Neural cell (in vitro differentiated cells): Measurements from ENCODE around the gene ELFN1. TPM values are rescaled to one million over a fixed set of nuclear protein-coding genes. Genes with fewer than 3 reads are reported as not detected.

Experiments used
- H2AFZ ChIP-seq: fragments of 200-600, 300-800 bp; sonication (generic), shearing (Covaris generic); 2 replicates; pipeline ENCODE4 v1.6.0; 2014; ENCODE audit warnings: low read depth, mild to moderate bottlenecking, antibody characterized with exemption, low read length, moderate library complexity
- H3F3A ChIP-seq: fragments of 200-600 bp; shearing (Covaris generic); 2 replicates; pipeline ENCODE4 v1.6.1; 2016; ENCODE audit warnings: mild to moderate bottlenecking, moderate library complexity, mixed read lengths, antibody characterized with exemption, low read length; ENCODE audit not compliant: insufficient read depth, poor library complexity, severe bottlenecking
- H3K27ac ChIP-seq: fragments of 200-600, 300-800 bp; sonication (generic), shearing (Covaris generic); 2 replicates; pipeline ENCODE4 v1.5.1; 2014; ENCODE audit warnings: mild to moderate bottlenecking, low read length, moderate library complexity
- H3K27me3 ChIP-seq: fragments of 300-800, 200-600 bp; sonication (generic), shearing (Covaris generic); 2 replicates; pipeline ENCODE4 v1.6.0; 2014; ENCODE audit warnings: mild to moderate bottlenecking, low read depth, low read length, moderate library complexity; ENCODE audit not compliant: insufficient read depth
- H3K36me3 ChIP-seq: fragments of 300-800, 200-600 bp; sonication (generic), shearing (Covaris generic); 2 replicates; pipeline ENCODE4 v1.5.1; 2014; ENCODE audit warnings: mild to moderate bottlenecking, antibody characterized with exemption, low read length, moderate library complexity; ENCODE audit not compliant: insufficient read depth
- H3K4me2 ChIP-seq: fragments of 300-800, 200-600 bp; sonication (generic), shearing (Covaris generic); 2 replicates; pipeline ENCODE4 v1.6.0; 2014; ENCODE audit warnings: mild to moderate bottlenecking, low read length
- H3K4me3 ChIP-seq: fragments of 300-800, 200-600 bp; sonication (generic), shearing (Covaris generic); 2 replicates; pipeline ENCODE4 v1.5.1; 2014; ENCODE audit warnings: mild to moderate bottlenecking, low read length, moderate library complexity
- H3K79me2 ChIP-seq: fragments of 200-600 bp; shearing (Covaris generic); replicated peaks from 2 replicates; pipeline ENCODE4 v1.6.0; 2014; ENCODE audit warnings: mild to moderate bottlenecking, low read length, moderate library complexity; ENCODE audit not compliant: insufficient read depth
- H3K9ac ChIP-seq: fragments of 300-800, 200-600 bp; sonication (generic), shearing (Covaris generic); 2 replicates; pipeline ENCODE4 v1.6.1; 2016; ENCODE audit warnings: mild to moderate bottlenecking, low read length, mixed read lengths
- H3K9me2 ChIP-seq: fragments of 200-600 bp; shearing (Covaris generic); 2 replicates; pipeline ENCODE4 v1.6.1; 2016; ENCODE audit warnings: mild to moderate bottlenecking, low read length, mixed read lengths; ENCODE audit not compliant: insufficient read depth
- H3K9me3 ChIP-seq: fragments of 200-600, 300-800 bp; sonication (generic), shearing (Covaris generic); 2 replicates; pipeline ENCODE4 v1.6.1; 2016; ENCODE audit warnings: mild to moderate bottlenecking, mixed run types, low read length, moderate library complexity, mixed read lengths
- H4K20me1 ChIP-seq: fragments of 200-600 bp; shearing (Covaris generic); 2 replicates; pipeline ENCODE4 v1.6.1; 2016; ENCODE audit warnings: mild to moderate bottlenecking, mixed run types; ENCODE audit not compliant: insufficient read depth
- EP300 ChIP-seq: fragments of 450-650 bp; conservative IDR thresholded peaks from 2 replicates; pipeline ENCODE4 v1.6.1; 2014; ENCODE audit warnings: antibody characterized with exemption, mild to moderate bottlenecking, moderate library complexity; ENCODE audit not compliant: poor library complexity, severe bottlenecking
- EZH2 ChIP-seq: fragments of 200-600, 300-800 bp; shearing (Covaris generic), sonication (generic); IDR thresholded peaks from 2 replicates; pipeline ENCODE4 v1.6.1; 2014; ENCODE audit warnings: antibody characterized with exemption, low read length, borderline replicate concordance, mild to moderate bottlenecking; ENCODE audit not compliant: insufficient read depth, poor library complexity, severe bottlenecking
- MXI1 ChIP-seq: fragments of 450-650 bp; conservative IDR thresholded peaks from 2 replicates; pipeline ENCODE4 v1.6.1; 2014; ENCODE audit warnings: antibody characterized with exemption, mild to moderate bottlenecking; ENCODE audit not compliant: poor library complexity, severe bottlenecking
- POLR2AphosphoS5 ChIP-seq: IDR thresholded peaks from 2 replicates; pipeline ENCODE4 v1.6.1; 2012
- RAD21 ChIP-seq: fragments of 450-650 bp; conservative IDR thresholded peaks from 2 replicates; pipeline ENCODE4 v1.6.1; 2014; ENCODE audit warnings: antibody characterized with exemption, mild to moderate bottlenecking, moderate library complexity
- SMC3 ChIP-seq: fragments of 450-650 bp; conservative IDR thresholded peaks from 2 replicates; pipeline ENCODE4 v1.6.1; 2014; ENCODE audit warnings: antibody characterized with exemption, mild to moderate bottlenecking, moderate library complexity; ENCODE audit not compliant: poor library complexity
- TAF1 ChIP-seq: IDR thresholded peaks from 2 replicates; pipeline ENCODE4 v1.6.1; 2012; ENCODE audit warnings: low read depth
- polyA plus RNA-seq: library from polyadenylated mRNA; depleted of rRNA; stranded (reverse); fragments of >200 nt; gene quantifications from 2 replicates; pipeline ENCODE4 v1.2.3, GENCODE V29; 2014
- TF ChIP-seq, protein P1 (sequence below): IDR thresholded peaks from 2 replicates; pipeline ENCODE4 v1.6.1; 2012; ENCODE audit warnings: borderline replicate concordance
- TF ChIP-seq, protein P2 (sequence below): fragments of 450-650 bp; IDR thresholded peaks from 2 replicates; pipeline ENCODE4 v1.5.1; 2014; ENCODE audit warnings: antibody characterized with exemption, mild to moderate bottlenecking, moderate library complexity; ENCODE audit not compliant: poor library complexity, severe bottlenecking

Gene ELFN1
- polyA plus RNA-seq, 1 donor from 2014 or later, result 11.8 TPM

DNA sequence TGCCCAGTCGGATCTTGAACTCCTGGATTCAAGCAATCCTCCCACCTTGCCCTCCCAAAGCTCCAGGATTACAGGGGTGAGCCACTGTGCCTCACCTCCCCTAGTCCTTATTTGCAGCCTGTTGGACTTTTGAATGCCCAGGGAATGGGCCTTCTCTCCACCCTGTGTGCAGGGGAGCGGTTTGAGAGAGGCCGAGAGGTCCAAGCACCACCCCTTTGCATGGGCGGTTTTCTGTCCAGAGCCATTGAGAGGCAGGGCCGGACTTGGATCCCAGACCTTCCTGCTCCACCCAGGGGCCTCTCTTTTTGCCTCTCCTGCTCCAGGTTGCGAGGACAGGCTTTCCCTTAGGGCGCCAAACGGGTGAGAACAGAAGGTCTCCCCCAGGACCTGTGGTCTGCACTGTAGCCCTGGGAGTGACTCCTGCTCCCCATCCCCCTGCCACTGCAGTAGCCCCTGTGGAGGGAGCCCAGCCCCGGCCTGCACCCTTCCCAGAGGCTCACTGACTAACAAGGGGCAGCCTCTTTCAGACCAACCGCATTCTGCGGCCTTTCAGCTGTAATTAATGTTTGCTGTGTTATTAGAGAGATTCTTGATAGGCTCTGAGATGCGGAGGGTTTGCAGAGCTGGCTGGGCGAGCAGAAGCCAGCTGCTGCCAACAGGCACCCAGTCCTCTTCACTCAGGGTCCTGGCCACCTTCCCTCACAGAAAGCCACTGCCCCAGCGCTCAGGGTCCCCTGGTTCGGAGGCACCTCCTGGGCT lies 57.9 kb downstream of the ELFN1 start:
- Histone ChIP-seq H3K4me3 (no peak overlapping the region), H2AFZ (no peak overlapping the region), H3K9me2 (no peaks in the 10 kb centered on the region), H3K9ac (no peak overlapping the region), H3K27me3 (no peaks in the 10 kb centered on the region), H3F3A (no peaks in the 10 kb centered on the region), H3K27ac (no peak overlapping the region), H3K79me2 (no peaks in the 10 kb centered on the region), H4K20me1 (no peaks in the 10 kb centered on the region), H3K9me3 (no peaks in the 10 kb centered on the region), H3K4me2 (no peak overlapping the region), H3K36me3 (peaks cover 8% of the 10 kb centered on the region)
- TF ChIP-seq EP300, result no peak
- TF ChIP-seq EZH2, result no peak
- TF ChIP-seq, protein P1, sequence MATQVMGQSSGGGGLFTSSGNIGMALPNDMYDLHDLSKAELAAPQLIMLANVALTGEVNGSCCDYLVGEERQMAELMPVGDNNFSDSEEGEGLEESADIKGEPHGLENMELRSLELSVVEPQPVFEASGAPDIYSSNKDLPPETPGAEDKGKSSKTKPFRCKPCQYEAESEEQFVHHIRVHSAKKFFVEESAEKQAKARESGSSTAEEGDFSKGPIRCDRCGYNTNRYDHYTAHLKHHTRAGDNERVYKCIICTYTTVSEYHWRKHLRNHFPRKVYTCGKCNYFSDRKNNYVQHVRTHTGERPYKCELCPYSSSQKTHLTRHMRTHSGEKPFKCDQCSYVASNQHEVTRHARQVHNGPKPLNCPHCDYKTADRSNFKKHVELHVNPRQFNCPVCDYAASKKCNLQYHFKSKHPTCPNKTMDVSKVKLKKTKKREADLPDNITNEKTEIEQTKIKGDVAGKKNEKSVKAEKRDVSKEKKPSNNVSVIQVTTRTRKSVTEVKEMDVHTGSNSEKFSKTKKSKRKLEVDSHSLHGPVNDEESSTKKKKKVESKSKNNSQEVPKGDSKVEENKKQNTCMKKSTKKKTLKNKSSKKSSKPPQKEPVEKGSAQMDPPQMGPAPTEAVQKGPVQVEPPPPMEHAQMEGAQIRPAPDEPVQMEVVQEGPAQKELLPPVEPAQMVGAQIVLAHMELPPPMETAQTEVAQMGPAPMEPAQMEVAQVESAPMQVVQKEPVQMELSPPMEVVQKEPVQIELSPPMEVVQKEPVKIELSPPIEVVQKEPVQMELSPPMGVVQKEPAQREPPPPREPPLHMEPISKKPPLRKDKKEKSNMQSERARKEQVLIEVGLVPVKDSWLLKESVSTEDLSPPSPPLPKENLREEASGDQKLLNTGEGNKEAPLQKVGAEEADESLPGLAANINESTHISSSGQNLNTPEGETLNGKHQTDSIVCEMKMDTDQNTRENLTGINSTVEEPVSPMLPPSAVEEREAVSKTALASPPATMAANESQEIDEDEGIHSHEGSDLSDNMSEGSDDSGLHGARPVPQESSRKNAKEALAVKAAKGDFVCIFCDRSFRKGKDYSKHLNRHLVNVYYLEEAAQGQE, result no peak
- no peak for TF ChIP-seq RAD21
- no peak for TF ChIP-seq POLR2AphosphoS5
- no peak for TF ChIP-seq MXI1
- TF ChIP-seq, protein P2, sequence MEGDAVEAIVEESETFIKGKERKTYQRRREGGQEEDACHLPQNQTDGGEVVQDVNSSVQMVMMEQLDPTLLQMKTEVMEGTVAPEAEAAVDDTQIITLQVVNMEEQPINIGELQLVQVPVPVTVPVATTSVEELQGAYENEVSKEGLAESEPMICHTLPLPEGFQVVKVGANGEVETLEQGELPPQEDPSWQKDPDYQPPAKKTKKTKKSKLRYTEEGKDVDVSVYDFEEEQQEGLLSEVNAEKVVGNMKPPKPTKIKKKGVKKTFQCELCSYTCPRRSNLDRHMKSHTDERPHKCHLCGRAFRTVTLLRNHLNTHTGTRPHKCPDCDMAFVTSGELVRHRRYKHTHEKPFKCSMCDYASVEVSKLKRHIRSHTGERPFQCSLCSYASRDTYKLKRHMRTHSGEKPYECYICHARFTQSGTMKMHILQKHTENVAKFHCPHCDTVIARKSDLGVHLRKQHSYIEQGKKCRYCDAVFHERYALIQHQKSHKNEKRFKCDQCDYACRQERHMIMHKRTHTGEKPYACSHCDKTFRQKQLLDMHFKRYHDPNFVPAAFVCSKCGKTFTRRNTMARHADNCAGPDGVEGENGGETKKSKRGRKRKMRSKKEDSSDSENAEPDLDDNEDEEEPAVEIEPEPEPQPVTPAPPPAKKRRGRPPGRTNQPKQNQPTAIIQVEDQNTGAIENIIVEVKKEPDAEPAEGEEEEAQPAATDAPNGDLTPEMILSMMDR, result no peak
- TF ChIP-seq TAF1, result no peak
- no peak for TF ChIP-seq SMC3

DNA sequence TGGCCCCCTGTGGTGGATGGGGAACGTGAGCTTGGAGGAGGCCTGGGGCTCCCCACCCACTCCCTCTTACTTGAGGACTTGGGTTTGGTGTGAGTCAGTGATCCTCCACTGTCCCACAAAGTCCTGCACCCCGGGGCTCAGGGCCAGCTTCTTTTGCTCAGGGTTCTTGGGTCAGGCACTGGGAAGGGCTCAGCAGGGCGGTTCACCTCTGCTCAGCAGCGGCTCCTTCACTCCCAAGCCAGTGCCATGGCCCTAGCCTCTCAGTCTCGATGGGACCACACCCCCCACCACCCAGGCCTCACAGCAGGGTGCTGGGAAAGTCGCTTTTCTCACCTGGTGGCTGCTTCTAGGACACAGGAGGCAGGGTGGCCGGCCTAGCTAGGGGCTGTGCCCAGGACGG lies 59.1 kb downstream of the ELFN1 start:
- TF ChIP-seq TAF1 (no peak), SMC3 (no peak), POLR2AphosphoS5 (no peak), EP300 (no peak), RAD21 (no peak), MXI1 (no peak), EZH2 (no peak)
- TF ChIP-seq, protein P2, result no peak
- TF ChIP-seq, protein P1, result no peak
- Histone ChIP-seq H3K9me3 (no peaks in the 10 kb centered on the region), H3K9ac (no peak overlapping the region), H3K27ac (no peak overlapping the region), H3K9me2 (no peaks in the 10 kb centered on the region), H3F3A (no peaks in the 10 kb centered on the region), H3K79me2 (no peaks in the 10 kb centered on the region), H3K4me3 (no peak overlapping the region), H3K36me3 (peaks cover 8% of the 10 kb centered on the region), H3K27me3 (no peaks in the 10 kb centered on the region), H3K4me2 (no peak overlapping the region), H2AFZ (no peak overlapping the region), H4K20me1 (no peaks in the 10 kb centered on the region)
